ENCODE results near the gene NECAB2. TPM values are rescaled to one million over a fixed set of nuclear protein-coding genes. Genes with fewer than 3 reads are reported as not detected.

Gene NECAB2
- total and polyA plus RNA-seq, 2 donors (not counting 1 experiment from before 2014, with no cell fraction given): 0.03 to 0.17 TPM

- H3K4me2 ChIP-seq (ENCODE audit: extremely low read depth, insufficient read depth, low read length): no peak overlapping the region
- H3K4me3 ChIP-seq (replicated peaks in 1 of 4; ENCODE audit: control extremely low read depth in 1 of 4, insufficient read depth in 1 of 4, low read depth in 3 of 4, low read length in 4 of 4): no peak overlapping the region
- H3K9ac ChIP-seq (ENCODE audit: insufficient read depth, low read length): no peak overlapping the region
- H3K9me3 ChIP-seq (ENCODE audit: control insufficient read depth, insufficient read depth, low read depth, low read length): no peaks in the 10 kb centered on the region
- no peaks in the 10 kb centered on the region for H3K4me1 ChIP-seq (ENCODE audit: control insufficient read depth, extremely low read depth, insufficient read depth, low read length)
- no peaks in the 10 kb centered on the region for H3K36me3 ChIP-seq (ENCODE audit: control insufficient read depth, insufficient read depth, low read length)
- no peaks in the 10 kb centered on the region for H4K20me1 ChIP-seq (ENCODE audit: control insufficient read depth, extremely low read depth, insufficient read depth, low read length)
- no peak overlapping the region for H3K27ac ChIP-seq (ENCODE audit: insufficient read depth, low read length)
- no peak overlapping the region for H2AFZ ChIP-seq (ENCODE audit: low read length)
- no peaks in the 10 kb centered on the region for H3K79me2 ChIP-seq (ENCODE audit: control insufficient read depth, insufficient read depth, low read length)
- no peak for DNase-seq (ENCODE audit: low read depth in 2 of 2)
- TF ChIP-seq EZH2 (IDR thresholded peaks at IDR 0.05; ENCODE audit: low read length, missing control alignments): no peak
- TF ChIP-seq, protein P1, sequence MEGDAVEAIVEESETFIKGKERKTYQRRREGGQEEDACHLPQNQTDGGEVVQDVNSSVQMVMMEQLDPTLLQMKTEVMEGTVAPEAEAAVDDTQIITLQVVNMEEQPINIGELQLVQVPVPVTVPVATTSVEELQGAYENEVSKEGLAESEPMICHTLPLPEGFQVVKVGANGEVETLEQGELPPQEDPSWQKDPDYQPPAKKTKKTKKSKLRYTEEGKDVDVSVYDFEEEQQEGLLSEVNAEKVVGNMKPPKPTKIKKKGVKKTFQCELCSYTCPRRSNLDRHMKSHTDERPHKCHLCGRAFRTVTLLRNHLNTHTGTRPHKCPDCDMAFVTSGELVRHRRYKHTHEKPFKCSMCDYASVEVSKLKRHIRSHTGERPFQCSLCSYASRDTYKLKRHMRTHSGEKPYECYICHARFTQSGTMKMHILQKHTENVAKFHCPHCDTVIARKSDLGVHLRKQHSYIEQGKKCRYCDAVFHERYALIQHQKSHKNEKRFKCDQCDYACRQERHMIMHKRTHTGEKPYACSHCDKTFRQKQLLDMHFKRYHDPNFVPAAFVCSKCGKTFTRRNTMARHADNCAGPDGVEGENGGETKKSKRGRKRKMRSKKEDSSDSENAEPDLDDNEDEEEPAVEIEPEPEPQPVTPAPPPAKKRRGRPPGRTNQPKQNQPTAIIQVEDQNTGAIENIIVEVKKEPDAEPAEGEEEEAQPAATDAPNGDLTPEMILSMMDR (conservative IDR thresholded peaks at IDR 0.05 in 1 of 2, IDR thresholded peaks at IDR 0.05 in 1 of 2; ENCODE audit: low read depth in 1 of 2, low read length in 2 of 2): no peak
- no peaks in the 10 kb centered on the region for H3K27me3 ChIP-seq (ENCODE audit: control insufficient read depth, insufficient read depth, low read length)
These were observed 30.8 kb upstream of the NECAB2 start for GRCh38 chr16:83937267-83937666.

DNA sequence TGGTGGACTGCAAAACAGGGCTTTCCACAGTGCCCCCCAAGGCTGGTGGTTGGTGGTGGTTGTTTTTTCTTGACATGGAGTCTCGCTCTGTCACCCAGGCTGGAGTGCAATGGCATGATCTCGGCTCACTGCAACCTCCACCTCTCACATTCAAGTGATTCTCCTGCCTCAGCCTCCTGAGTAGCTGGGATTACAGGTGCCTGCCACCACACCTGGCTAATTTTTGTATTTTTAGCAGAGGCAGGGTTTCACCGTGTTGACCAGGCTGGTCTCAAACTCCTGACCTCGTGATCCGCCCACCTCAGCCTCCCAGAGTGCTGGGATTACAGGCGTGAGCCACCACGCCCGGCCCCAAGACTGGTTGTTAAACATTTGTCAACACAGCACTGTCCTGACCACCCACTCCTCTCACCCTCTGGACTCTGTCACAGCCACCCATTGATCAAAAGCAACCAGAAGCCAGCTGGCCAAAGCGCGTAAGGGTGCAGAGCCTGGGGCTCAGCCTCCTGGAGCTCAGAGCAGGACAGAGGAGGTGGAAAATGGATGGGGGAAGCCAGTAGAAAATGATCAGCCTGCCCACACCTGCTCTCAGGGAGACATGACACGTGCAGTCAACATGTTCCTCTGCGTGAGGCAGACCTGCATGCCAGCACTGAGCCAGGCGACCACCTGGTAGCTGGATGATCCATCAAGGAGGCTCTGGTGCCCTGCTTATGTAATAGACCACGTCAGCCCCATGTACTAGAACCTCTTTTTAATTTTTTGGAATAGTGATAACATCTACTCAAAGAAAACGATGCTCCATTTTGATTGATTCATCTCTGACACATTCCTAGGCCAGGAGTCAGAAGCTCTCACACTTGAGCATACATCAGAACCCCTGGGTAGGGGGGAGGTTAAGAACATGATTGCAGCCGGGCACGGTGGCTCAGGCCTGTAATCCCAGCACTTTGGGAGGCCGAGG, 29.8 kb upstream of the NECAB2 start:
- DNase-seq (ENCODE audit: low read depth in 2 of 2): no peak
- no peak overlapping the region for H2AFZ ChIP-seq (ENCODE audit: low read length)

DNA sequence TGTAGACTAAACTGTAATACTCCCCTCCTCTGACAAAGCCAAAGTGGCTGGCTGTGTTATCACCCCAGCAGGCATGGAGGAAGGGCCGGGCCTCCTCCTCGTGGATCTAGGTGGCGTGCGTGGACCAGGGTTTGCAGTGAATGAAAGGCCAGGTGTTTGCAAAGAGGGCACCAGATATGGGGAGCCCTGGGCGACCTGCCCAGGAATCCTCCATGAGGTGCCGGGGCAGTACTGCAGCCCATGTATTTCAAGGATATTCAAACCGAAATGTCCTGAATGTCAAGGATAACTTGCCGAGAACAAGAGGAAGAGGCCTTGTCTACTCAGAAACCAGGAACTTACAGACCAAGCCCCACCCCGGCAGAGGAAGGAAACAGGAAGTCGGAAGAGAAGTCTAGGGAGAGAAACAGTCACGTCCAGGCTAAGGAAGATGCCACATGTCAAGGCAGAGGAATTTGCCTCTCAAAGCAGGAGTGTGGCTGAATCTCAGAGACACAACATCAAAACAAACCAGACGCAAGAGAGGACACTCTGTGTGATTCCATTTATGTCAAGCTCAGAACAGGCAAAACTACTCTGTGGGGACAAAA, 28.7 kb upstream of the NECAB2 start:
- no peaks in the 10 kb centered on the region for H4K20me1 ChIP-seq (ENCODE audit: control insufficient read depth, extremely low read depth, insufficient read depth, low read length)
- no peaks in the 10 kb centered on the region for H3K4me1 ChIP-seq (ENCODE audit: control insufficient read depth, extremely low read depth, insufficient read depth, low read length)
- H3K9me3 ChIP-seq (ENCODE audit: control insufficient read depth, insufficient read depth, low read depth, low read length): no peaks in the 10 kb centered on the region
- H3K27me3 ChIP-seq (ENCODE audit: control insufficient read depth, insufficient read depth, low read length): no peaks in the 10 kb centered on the region
- no peak overlapping the region for H3K4me2 ChIP-seq (ENCODE audit: extremely low read depth, insufficient read depth, low read length)
- H3K4me3 ChIP-seq (replicated peaks in 1 of 4; ENCODE audit: control extremely low read depth in 1 of 4, insufficient read depth in 1 of 4, low read depth in 3 of 4, low read length in 4 of 4): no peak overlapping the region
- no peak for TF ChIP-seq EZH2 (IDR thresholded peaks at IDR 0.05; ENCODE audit: low read length, missing control alignments)
- TF ChIP-seq, protein P1 (conservative IDR thresholded peaks at IDR 0.05 in 1 of 2, IDR thresholded peaks at IDR 0.05 in 1 of 2; ENCODE audit: low read depth in 1 of 2, low read length in 2 of 2): no peak
- no peak overlapping the region for H3K9ac ChIP-seq (ENCODE audit: insufficient read depth, low read length)
- H3K79me2 ChIP-seq (ENCODE audit: control insufficient read depth, insufficient read depth, low read length): no peaks in the 10 kb centered on the region
- peak overlapping the region; percentile 35 for H2AFZ ChIP-seq (ENCODE audit: low read length)
- no peak overlapping the region for H3K27ac ChIP-seq (ENCODE audit: insufficient read depth, low read length)
- no peaks in the 10 kb centered on the region for H3K36me3 ChIP-seq (ENCODE audit: control insufficient read depth, insufficient read depth, low read length)
- no peak for DNase-seq (ENCODE audit: low read depth in 2 of 2)

More for the DNA sequence above, 29.8 kb upstream of the NECAB2 start:
- no peaks in the 10 kb centered on the region for H3K36me3 ChIP-seq (ENCODE audit: control insufficient read depth, insufficient read depth, low read length)
- H4K20me1 ChIP-seq (ENCODE audit: control insufficient read depth, extremely low read depth, insufficient read depth, low read length): no peaks in the 10 kb centered on the region
- H3K9me3 ChIP-seq (ENCODE audit: control insufficient read depth, insufficient read depth, low read depth, low read length): no peaks in the 10 kb centered on the region
- H3K4me3 ChIP-seq (replicated peaks in 1 of 4; ENCODE audit: control extremely low read depth in 1 of 4, insufficient read depth in 1 of 4, low read depth in 3 of 4, low read length in 4 of 4): no peak overlapping the region
- no peak overlapping the region for H3K27ac ChIP-seq (ENCODE audit: insufficient read depth, low read length)
- no peaks in the 10 kb centered on the region for H3K4me1 ChIP-seq (ENCODE audit: control insufficient read depth, extremely low read depth, insufficient read depth, low read length)
- no peaks in the 10 kb centered on the region for H3K27me3 ChIP-seq (ENCODE audit: control insufficient read depth, insufficient read depth, low read length)
- no peak for TF ChIP-seq EZH2 (IDR thresholded peaks at IDR 0.05; ENCODE audit: low read length, missing control alignments)
- TF ChIP-seq, protein P1 (conservative IDR thresholded peaks at IDR 0.05 in 1 of 2, IDR thresholded peaks at IDR 0.05 in 1 of 2; ENCODE audit: low read depth in 1 of 2, low read length in 2 of 2): no peak
- no peaks in the 10 kb centered on the region for H3K79me2 ChIP-seq (ENCODE audit: control insufficient read depth, insufficient read depth, low read length)
- H3K4me2 ChIP-seq (ENCODE audit: extremely low read depth, insufficient read depth, low read length): no peak overlapping the region
- no peak overlapping the region for H3K9ac ChIP-seq (ENCODE audit: insufficient read depth, low read length)

All from fibroblast of lung (primary cell).